Measurements from ENCODE around the gene ZNF598. TPM values are rescaled to one million over a fixed set of nuclear protein-coding genes. Genes with fewer than 3 reads are reported as not detected.

ZNF598 gene
- total and polyA plus RNA-seq, 2 of the 13 experiments (the other 11 are each of a cell fraction or from before 2014, with no cell fraction given) = 13.5 to 14.2 TPM

DNA sequence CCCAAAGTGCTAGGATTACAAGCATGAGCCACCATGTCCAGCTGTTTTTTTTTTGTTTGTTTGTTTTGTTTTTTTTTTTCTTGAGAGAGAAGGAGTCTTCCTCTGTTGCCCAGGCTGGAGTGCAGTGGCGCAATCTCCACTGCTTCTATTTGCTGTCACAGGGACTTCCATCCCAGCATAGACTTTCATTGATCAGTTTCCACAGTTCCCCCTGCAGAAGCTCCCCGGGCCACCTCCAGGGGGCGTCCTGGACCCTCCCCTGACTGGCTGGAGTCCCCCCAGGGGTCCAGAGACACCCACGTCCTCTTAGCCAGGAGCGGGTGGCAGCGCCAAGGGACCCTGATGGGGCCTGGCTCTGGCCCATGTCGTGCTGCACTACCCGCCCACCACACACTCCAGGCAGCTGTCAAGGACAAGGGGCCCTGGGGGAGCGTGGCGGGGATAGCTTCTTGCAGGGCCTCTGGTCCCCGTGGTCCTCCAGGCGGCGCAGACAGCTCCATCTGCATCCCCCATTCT lies 6.8 kb upstream of the ZNF598 start (continued):
- TF ChIP-seq, protein P1, sequence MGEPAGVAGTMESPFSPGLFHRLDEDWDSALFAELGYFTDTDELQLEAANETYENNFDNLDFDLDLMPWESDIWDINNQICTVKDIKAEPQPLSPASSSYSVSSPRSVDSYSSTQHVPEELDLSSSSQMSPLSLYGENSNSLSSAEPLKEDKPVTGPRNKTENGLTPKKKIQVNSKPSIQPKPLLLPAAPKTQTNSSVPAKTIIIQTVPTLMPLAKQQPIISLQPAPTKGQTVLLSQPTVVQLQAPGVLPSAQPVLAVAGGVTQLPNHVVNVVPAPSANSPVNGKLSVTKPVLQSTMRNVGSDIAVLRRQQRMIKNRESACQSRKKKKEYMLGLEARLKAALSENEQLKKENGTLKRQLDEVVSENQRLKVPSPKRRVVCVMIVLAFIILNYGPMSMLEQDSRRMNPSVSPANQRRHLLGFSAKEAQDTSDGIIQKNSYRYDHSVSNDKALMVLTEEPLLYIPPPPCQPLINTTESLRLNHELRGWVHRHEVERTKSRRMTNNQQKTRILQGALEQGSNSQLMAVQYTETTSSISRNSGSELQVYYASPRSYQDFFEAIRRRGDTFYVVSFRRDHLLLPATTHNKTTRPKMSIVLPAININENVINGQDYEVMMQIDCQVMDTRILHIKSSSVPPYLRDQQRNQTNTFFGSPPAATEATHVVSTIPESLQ (CRISPR knock-in tag; conservative IDR thresholded peaks at IDR 0.05) = no peak
- TF ChIP-seq NFYB (CRISPR knock-in tag; IDR thresholded peaks at IDR 0.05) = no peak
- no peak for TF ChIP-seq ZNF317 (CRISPR knock-in tag; IDR thresholded peaks at IDR 0.05)
- TF ChIP-seq, protein P2, sequence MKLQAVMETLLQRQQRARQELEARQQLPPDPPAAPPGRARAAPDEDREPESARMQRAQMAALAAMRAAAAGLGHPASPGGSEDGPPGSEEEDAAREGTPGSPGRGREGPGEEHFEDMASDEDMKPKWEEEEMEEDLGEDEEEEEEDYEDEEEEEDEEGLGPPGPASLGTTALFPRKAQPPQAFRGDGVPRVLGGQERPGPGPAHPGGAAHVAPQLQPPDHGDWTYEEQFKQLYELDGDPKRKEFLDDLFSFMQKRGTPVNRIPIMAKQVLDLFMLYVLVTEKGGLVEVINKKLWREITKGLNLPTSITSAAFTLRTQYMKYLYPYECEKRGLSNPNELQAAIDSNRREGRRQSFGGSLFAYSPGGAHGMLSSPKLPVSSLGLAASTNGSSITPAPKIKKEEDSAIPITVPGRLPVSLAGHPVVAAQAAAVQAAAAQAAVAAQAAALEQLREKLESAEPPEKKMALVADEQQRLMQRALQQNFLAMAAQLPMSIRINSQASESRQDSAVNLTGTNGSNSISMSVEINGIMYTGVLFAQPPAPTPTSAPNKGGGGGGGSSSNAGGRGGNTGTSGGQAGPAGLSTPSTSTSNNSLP (IDR thresholded peaks at IDR 0.05; ENCODE audit: low read depth, low read length) = no peak
- TF ChIP-seq ZBTB3 (CRISPR knock-in tag; IDR thresholded peaks at IDR 0.05; ENCODE audit: borderline replicate concordance, low read depth) = no peak
- no peak for TF ChIP-seq NFIB (CRISPR knock-in tag; IDR thresholded peaks at IDR 0.05; ENCODE audit: borderline replicate concordance)
- TF ChIP-seq, protein P3, sequence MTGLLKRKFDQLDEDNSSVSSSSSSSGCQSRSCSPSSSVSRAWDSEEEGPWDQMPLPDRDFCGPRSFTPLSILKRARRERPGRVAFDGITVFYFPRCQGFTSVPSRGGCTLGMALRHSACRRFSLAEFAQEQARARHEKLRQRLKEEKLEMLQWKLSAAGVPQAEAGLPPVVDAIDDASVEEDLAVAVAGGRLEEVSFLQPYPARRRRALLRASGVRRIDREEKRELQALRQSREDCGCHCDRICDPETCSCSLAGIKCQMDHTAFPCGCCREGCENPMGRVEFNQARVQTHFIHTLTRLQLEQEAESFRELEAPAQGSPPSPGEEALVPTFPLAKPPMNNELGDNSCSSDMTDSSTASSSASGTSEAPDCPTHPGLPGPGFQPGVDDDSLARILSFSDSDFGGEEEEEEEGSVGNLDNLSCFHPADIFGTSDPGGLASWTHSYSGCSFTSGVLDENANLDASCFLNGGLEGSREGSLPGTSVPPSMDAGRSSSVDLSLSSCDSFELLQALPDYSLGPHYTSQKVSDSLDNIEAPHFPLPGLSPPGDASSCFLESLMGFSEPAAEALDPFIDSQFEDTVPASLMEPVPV (CRISPR knock-in tag; IDR thresholded peaks at IDR 0.05) = no peak
- no peak for TF ChIP-seq RAD51 (IDR thresholded peaks at IDR 0.05; ENCODE audit: borderline replicate concordance)
- TF ChIP-seq, protein P4, sequence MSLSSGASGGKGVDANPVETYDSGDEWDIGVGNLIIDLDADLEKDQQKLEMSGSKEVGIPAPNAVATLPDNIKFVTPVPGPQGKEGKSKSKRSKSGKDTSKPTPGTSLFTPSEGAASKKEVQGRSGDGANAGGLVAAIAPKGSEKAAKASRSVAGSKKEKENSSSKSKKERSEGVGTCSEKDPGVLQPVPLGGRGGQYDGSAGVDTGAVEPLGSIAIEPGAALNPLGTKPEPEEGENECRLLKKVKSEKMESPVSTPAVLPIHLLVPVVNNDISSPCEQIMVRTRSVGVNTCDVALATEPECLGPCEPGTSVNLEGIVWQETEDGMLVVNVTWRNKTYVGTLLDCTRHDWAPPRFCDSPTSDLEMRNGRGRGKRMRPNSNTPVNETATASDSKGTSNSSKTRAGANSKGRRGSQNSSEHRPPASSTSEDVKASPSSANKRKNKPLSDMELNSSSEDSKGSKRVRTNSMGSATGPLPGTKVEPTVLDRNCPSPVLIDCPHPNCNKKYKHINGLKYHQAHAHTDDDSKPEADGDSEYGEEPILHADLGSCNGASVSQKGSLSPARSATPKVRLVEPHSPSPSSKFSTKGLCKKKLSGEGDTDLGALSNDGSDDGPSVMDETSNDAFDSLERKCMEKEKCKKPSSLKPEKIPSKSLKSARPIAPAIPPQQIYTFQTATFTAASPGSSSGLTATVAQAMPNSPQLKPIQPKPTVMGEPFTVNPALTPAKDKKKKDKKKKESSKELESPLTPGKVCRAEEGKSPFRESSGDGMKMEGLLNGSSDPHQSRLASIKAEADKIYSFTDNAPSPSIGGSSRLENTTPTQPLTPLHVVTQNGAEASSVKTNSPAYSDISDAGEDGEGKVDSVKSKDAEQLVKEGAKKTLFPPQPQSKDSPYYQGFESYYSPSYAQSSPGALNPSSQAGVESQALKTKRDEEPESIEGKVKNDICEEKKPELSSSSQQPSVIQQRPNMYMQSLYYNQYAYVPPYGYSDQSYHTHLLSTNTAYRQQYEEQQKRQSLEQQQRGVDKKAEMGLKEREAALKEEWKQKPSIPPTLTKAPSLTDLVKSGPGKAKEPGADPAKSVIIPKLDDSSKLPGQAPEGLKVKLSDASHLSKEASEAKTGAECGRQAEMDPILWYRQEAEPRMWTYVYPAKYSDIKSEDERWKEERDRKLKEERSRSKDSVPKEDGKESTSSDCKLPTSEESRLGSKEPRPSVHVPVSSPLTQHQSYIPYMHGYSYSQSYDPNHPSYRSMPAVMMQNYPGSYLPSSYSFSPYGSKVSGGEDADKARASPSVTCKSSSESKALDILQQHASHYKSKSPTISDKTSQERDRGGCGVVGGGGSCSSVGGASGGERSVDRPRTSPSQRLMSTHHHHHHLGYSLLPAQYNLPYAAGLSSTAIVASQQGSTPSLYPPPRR (CRISPR knock-in tag; IDR thresholded peaks at IDR 0.05; ENCODE audit: borderline replicate concordance) = no peak
- no peak for TF ChIP-seq ZNF180 (CRISPR knock-in tag; IDR thresholded peaks at IDR 0.05; ENCODE audit: borderline replicate concordance, low read depth)
- no peak for TF ChIP-seq TBL1XR1 (IDR thresholded peaks at IDR 0.05; ENCODE audit: borderline replicate concordance, low read length, partially characterized antibody)
- TF ChIP-seq, protein P5, sequence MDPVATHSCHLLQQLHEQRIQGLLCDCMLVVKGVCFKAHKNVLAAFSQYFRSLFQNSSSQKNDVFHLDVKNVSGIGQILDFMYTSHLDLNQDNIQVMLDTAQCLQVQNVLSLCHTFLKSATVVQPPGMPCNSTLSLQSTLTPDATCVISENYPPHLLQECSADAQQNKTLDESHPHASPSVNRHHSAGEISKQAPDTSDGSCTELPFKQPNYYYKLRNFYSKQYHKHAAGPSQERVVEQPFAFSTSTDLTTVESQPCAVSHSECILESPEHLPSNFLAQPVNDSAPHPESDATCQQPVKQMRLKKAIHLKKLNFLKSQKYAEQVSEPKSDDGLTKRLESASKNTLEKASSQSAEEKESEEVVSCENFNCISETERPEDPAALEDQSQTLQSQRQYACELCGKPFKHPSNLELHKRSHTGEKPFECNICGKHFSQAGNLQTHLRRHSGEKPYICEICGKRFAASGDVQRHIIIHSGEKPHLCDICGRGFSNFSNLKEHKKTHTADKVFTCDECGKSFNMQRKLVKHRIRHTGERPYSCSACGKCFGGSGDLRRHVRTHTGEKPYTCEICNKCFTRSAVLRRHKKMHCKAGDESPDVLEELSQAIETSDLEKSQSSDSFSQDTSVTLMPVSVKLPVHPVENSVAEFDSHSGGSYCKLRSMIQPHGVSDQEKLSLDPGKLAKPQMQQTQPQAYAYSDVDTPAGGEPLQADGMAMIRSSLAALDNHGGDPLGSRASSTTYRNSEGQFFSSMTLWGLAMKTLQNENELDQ (CRISPR knock-in tag; IDR thresholded peaks at IDR 0.05; ENCODE audit: borderline replicate concordance) = no peak
- no peak for TF ChIP-seq BORCS8-MEF2B (CRISPR knock-in tag; IDR thresholded peaks at IDR 0.05)
- TF ChIP-seq TP53 (CRISPR knock-in tag; conservative IDR thresholded peaks at IDR 0.05) = no peak
- TF ChIP-seq KLF13 (CRISPR knock-in tag; IDR thresholded peaks at IDR 0.05) = no peak
- TF ChIP-seq ZNF274 (CRISPR knock-in tag; IDR thresholded peaks at IDR 0.05) = no peak; the same call in 1 of the 2 replicates
- no peak for TF ChIP-seq ZFP1 (CRISPR knock-in tag; IDR thresholded peaks at IDR 0.05)
- TF ChIP-seq ATF1 (CRISPR knock-in tag; IDR thresholded peaks at IDR 0.05) = no peak

Data from HepG2 (cell line).